K562 (cell line): Measurements from ENCODE around the gene SULT1C3. TPM values are rescaled to one million over a fixed set of nuclear protein-coding genes. Genes with fewer than 3 reads are reported as not detected.

Experiments used
- ATAC-seq: fragments of 200-7000 bp; cut with Tn5 transposase; 3 replicates; pipeline ENCODE4 v1.9.1; 2020; ENCODE audit warnings: moderate library complexity
- BruUV-seq: library from RNA; stranded (reverse); fragments of 400-500 nt; replicated peaks from 2 replicates; lab custom pipeline; 2021; lab: Mats Ljungman, UMichigan
- CTCF ChIA-PET: fragments of 300-600 bp; formaldehyde crosslinking; extraction: SDS; loops from one replicate; lab custom pipeline; 2021; ENCODE audit warnings: low intra/inter-chr PET ratio; lab: Yijun Ruan, JAX
- POLR2A ChIA-PET: fragments of 300-600, 350-650 bp; sonication (Branson Sonifier 250); formaldehyde crosslinking; extraction: SDS; loops from one replicate; lab custom pipeline; 2021; ENCODE audit warnings: antibody characterized with exemption, inconsistent platforms; lab: Yijun Ruan, JAX
- DNase-seq, 4 experiments: peaks; one replicate each; pipeline versions ENCODE4 v3.0.0 to v3.0.0-alpha.2; 2011 to 2018; ENCODE audit warnings: low spot score in 3 of 4, mixed read lengths in 3 of 4; ENCODE audit errors: extremely low read depth in 1 of 4
- FAIRE-seq: peaks from 2 replicates; lab custom pipeline; 2011; peaks lifted over from hg19 to GRCh38; lab: Jason Lieb, UNC
- H2AFZ ChIP-seq: 2 replicates; pipeline ENCODE4 v1.6.0; 2011; ENCODE audit warnings: low read depth, low read length, control low read depth, inconsistent platforms
- H3K27ac ChIP-seq: fragments of 200-600 bp; 3 replicates; pipeline ENCODE4 v1.8.0; 2011; ENCODE audit warnings: low read depth, mild to moderate bottlenecking, control low read depth, inconsistent platforms, low read length, moderate library complexity, mixed read lengths; ENCODE audit errors: extremely low read depth
- H3K27me3 ChIP-seq, 2 experiments: fragments of 300-600 bp in 1 of 2; 2 replicates in 1 of 2; 3 replicates in 1 of 2; pipeline versions ENCODE4 v1.6.0 to v1.8.0; 2011; ENCODE audit warnings: inconsistent platforms in 2 of 2, low read length in 2 of 2, mild to moderate bottlenecking in 1 of 2, mixed read lengths in 1 of 2, moderate library complexity in 1 of 2; ENCODE audit not compliant: control insufficient read depth in 2 of 2, insufficient read depth in 2 of 2
- H3K36me3 ChIP-seq: fragments of 300-600 bp; 3 replicates; pipeline ENCODE4 v1.8.0; 2011; ENCODE audit warnings: mild to moderate bottlenecking, low read length, inconsistent platforms; ENCODE audit not compliant: control insufficient read depth, insufficient read depth
- H3K4me1 ChIP-seq, 2 experiments: fragments of 200-600 bp in 1 of 2; replicated peaks in 1 of 2; 2 replicates in 1 of 2; 3 replicates in 1 of 2; pipeline versions ENCODE4 v1.5.1 to v1.8.0; 2011; ENCODE audit warnings: inconsistent platforms in 2 of 2, low read length in 2 of 2, mild to moderate bottlenecking in 1 of 2, mixed read lengths in 1 of 2, moderate library complexity in 1 of 2; ENCODE audit not compliant: control insufficient read depth in 2 of 2, insufficient read depth in 2 of 2
- H3K4me2 ChIP-seq: 2 replicates; pipeline ENCODE4 v1.6.1; 2011; ENCODE audit warnings: low read length, control low read depth, inconsistent platforms, mixed read lengths; ENCODE audit not compliant: insufficient read depth
- H3K4me3 ChIP-seq: fragments of 200-600 bp; sonication (generic), shearing (Covaris generic); 2 replicates; pipeline ENCODE4 v1.5.1; 2016; ENCODE audit warnings: control low read depth, inconsistent platforms
- H3K79me2 ChIP-seq: fragments of 200-600 bp; 3 replicates; pipeline ENCODE4 v1.8.0; 2011; ENCODE audit warnings: low read length, inconsistent platforms; ENCODE audit not compliant: control insufficient read depth, insufficient read depth
- H3K9ac ChIP-seq, 2 experiments: 2 replicates each; pipeline versions ENCODE4 v1.6.0 to v1.6.1; 2011; ENCODE audit warnings: low read depth in 2 of 2, low read length in 2 of 2, control low read depth in 1 of 2, inconsistent platforms in 1 of 2, mild to moderate bottlenecking in 1 of 2, mixed read lengths in 1 of 2; ENCODE audit not compliant: insufficient read depth in 1 of 2
- H3K9me1 ChIP-seq: one replicate; pipeline ENCODE4 v1.6.0; 2011; ENCODE audit warnings: inconsistent platforms, mild to moderate bottlenecking, low read length, moderate library complexity; ENCODE audit not compliant: control insufficient read depth, insufficient read depth
- H3K9me3 ChIP-seq: replicated peaks from 2 replicates; pipeline ENCODE4 v1.5.1; 2011; ENCODE audit warnings: low read depth, low read length, inconsistent platforms; ENCODE audit not compliant: control insufficient read depth, insufficient read depth
- H4K20me1 ChIP-seq: replicated peaks from 2 replicates; pipeline ENCODE4 v1.6.1; 2011; ENCODE audit warnings: low read length, inconsistent platforms, mixed read lengths; ENCODE audit not compliant: control insufficient read depth, insufficient read depth
- CHD2 ChIP-seq: IDR thresholded peaks from 2 replicates; pipeline ENCODE4 v1.6.1; 2011; ENCODE audit warnings: low read depth, low read length
- ETV1 ChIP-seq: fragments of 450-650 bp; conservative IDR thresholded peaks from 2 replicates; pipeline ENCODE4 v1.6.1; 2016; ENCODE audit warnings: missing genetic modification characterization, control low read depth, low read depth, missing compliant biosample characterization
- RBM22 ChIP-seq: fragments of 200-400 bp; formaldehyde crosslinking; IDR thresholded peaks from 2 replicates; pipeline ENCODE4 v1.6.1; 2018; ENCODE audit warnings: low read length, low read depth; ENCODE audit not compliant: poor library complexity, severe bottlenecking
- SMARCA5 ChIP-seq: fragments of 450-650 bp; IDR thresholded peaks from 2 replicates; pipeline ENCODE4 v1.6.1; 2016
- ZNF24 ChIP-seq: fragments of 450-650 bp; IDR thresholded peaks from 2 replicates; pipeline ENCODE4 v1.6.1; 2016
- WGBS: fragments of 100-300 bp; shearing (Covaris generic); methylation state at CpG from one replicate; pipeline ENCODE4 v1.1.6; 2016; ENCODE audit warnings: low coverage, mixed read lengths; ENCODE audit not compliant: insufficient coverage; ENCODE audit errors: missing lambda C conversion rate; 5-methylcytosine and 5-hydroxymethylcytosine counted together
- in situ Hi-C: fragments of 300-500 bp; cut with MboI; formaldehyde crosslinking; loops from 4 replicates; pipeline ENCODE4 v1.15.0; 2018; ENCODE audit warnings: inconsistent platforms, mixed read lengths
- intact Hi-C: fragments of 100-400 bp; cut with micrococcal nuclease; formaldehyde crosslinking; loops from 2 replicates; pipeline ENCODE4 v1.14.2; 2022
- polyA plus RNA-seq, 8 experiments: library from polyadenylated mRNA; depleted of rRNA in 4 of 8; stranded (reverse) in 5 of 8; unstranded in 3 of 8; fragments of >200 nt; fragmentation: Nextera tagmentation in 2 of 8; fragmentation: Illumina TruSeq in 1 of 8; extraction: Ambion mirVana in 2 of 8; extraction: Trizol in 1 of 8; gene quantifications; 2 replicates each; pipeline versions ENCODE4 v1.2.1 to v1.2.3, GENCODE V29; 2011 to 2014; ENCODE audit warnings: inconsistent platforms in 1 of 8, missing spikeins in 1 of 8
- total RNA-seq, 7 experiments: library from RNA; depleted of rRNA in 6 of 7; stranded (reverse); fragments of >200 nt in 6 of 7; fragmentation: Illumina TruSeq in 2 of 7; extraction: Trizol in 2 of 7; gene quantifications; 2 replicates each; pipeline versions ENCODE4 v1.2.1 to v1.2.3, GENCODE V29; 2011 to 2021; ENCODE audit warnings: low replicate concordance in 1 of 7
- TF ChIP-seq, protein P1 (sequence below): fragments of 450-650 bp; IDR thresholded peaks from 2 replicates; pipeline ENCODE4 v1.6.1; 2014; ENCODE audit warnings: low read depth, mild to moderate bottlenecking, moderate library complexity, borderline replicate concordance
- TF ChIP-seq, protein P2 (sequence below), 3 experiments: fragments of 200-800 bp in 1 of 3; fragments of 250-450 bp in 1 of 3; fragments of 450-650 bp in 1 of 3; sonication (Bioruptor Pico) in 1 of 3; sonication (Bioruptor generic) in 1 of 3; formaldehyde crosslinking in 1 of 3; IDR thresholded peaks; 2 replicates each; pipeline versions ENCODE4 v1.6.1 to v1.8.0; 2016 to 2022; ENCODE audit warnings: mild to moderate bottlenecking in 2 of 3, missing genetic modification characterization in 2 of 3, missing compliant biosample characterization in 1 of 3, moderate library complexity in 1 of 3
- TF ChIP-seq, protein P3 (sequence below): fragments of 450-650 bp; formaldehyde crosslinking; IDR thresholded peaks from 2 replicates; pipeline ENCODE4 v1.4.0; 2022; ENCODE audit warnings: missing genetic modification characterization

Gene SULT1C3
- total and polyA plus RNA-seq, 9 of the 15 experiments (the other 6 are each of a cell fraction or from before 2014, with no cell fraction given) = not detected

DNA sequence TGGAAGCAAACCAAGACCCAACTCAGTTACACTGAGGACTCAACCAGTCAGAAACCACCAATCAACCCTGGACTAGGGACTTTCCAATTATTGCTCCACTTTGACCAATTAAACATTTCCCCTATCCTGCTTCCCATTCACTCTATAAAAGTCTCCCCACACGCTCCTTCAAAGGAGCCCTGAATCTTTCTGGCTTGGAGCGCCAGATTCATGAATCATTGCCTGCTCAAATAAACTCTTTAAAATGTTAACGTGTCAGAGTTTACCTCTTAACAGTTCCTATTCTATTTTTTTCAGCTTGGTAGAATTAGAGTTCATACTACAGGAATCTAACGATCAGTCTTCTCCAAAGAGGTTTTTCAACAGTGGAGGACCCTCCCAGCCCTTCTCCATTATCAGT, 28.2 kb downstream of the SULT1C3 start:
- intact Hi-C loops (no loop called here), in situ Hi-C loops (no loop called here)
- H3K36me3 ChIP-seq = no peaks in the 10 kb centered on the region
- H3K27ac ChIP-seq = no peak overlapping the region
- H3K4me2 ChIP-seq = no peak overlapping the region
- H3K9me1 ChIP-seq = no peaks in the 10 kb centered on the region
- 0% methylated on average over 4 of the region's 4 CpGs for WGBS
- no peak overlapping the region for H3K9ac ChIP-seq
- no peak for ATAC-seq
- no peaks in the 10 kb centered on the region for H3K79me2 ChIP-seq
- H3K9me3 ChIP-seq = no peaks in the 10 kb centered on the region
- no TSS peak for BruUV-seq
- DNase-seq = no peak
- TF ChIP-seq, protein P1, sequence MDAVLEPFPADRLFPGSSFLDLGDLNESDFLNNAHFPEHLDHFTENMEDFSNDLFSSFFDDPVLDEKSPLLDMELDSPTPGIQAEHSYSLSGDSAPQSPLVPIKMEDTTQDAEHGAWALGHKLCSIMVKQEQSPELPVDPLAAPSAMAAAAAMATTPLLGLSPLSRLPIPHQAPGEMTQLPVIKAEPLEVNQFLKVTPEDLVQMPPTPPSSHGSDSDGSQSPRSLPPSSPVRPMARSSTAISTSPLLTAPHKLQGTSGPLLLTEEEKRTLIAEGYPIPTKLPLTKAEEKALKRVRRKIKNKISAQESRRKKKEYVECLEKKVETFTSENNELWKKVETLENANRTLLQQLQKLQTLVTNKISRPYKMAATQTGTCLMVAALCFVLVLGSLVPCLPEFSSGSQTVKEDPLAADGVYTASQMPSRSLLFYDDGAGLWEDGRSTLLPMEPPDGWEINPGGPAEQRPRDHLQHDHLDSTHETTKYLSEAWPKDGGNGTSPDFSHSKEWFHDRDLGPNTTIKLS = no peak
- TF ChIP-seq SMARCA5 = no peak
- TF ChIP-seq CHD2 = no peak
- TF ChIP-seq, protein P2, sequence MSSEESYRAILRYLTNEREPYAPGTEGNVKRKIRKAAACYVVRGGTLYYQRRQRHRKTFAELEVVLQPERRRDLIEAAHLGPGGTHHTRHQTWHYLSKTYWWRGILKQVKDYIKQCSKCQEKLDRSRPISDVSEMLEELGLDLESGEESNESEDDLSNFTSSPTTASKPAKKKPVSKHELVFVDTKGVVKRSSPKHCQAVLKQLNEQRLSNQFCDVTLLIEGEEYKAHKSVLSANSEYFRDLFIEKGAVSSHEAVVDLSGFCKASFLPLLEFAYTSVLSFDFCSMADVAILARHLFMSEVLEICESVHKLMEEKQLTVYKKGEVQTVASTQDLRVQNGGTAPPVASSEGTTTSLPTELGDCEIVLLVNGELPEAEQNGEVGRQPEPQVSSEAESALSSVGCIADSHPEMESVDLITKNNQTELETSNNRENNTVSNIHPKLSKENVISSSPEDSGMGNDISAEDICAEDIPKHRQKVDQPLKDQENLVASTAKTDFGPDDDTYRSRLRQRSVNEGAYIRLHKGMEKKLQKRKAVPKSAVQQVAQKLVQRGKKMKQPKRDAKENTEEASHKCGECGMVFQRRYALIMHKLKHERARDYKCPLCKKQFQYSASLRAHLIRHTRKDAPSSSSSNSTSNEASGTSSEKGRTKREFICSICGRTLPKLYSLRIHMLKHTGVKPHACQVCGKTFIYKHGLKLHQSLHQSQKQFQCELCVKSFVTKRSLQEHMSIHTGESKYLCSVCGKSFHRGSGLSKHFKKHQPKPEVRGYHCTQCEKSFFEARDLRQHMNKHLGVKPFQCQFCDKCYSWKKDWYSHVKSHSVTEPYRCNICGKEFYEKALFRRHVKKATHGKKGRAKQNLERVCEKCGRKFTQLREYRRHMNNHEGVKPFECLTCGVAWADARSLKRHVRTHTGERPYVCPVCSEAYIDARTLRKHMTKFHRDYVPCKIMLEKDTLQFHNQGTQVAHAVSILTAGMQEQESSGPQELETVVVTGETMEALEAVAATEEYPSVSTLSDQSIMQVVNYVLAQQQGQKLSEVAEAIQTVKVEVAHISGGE (CRISPR knock-in tag; IDR thresholded peaks at IDR 0.05) = no peak
- TF ChIP-seq, protein P3, sequence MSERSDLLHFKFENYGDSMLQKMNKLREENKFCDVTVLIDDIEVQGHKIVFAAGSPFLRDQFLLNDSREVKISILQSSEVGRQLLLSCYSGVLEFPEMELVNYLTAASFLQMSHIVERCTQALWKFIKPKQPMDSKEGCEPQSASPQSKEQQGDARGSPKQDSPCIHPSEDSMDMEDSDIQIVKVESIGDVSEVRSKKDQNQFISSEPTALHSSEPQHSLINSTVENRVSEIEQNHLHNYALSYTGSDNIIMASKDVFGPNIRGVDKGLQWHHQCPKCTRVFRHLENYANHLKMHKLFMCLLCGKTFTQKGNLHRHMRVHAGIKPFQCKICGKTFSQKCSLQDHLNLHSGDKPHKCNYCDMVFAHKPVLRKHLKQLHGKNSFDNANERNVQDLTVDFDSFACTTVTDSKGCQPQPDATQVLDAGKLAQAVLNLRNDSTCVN (CRISPR knock-in tag) = no peak
- TF ChIP-seq ETV1 (tag) = no peak
- TF ChIP-seq ZNF24 = no peak
- no peak for TF ChIP-seq RBM22
- H2AFZ ChIP-seq = no peak overlapping the region
- no peaks in the 10 kb centered on the region; the same call in 1 of the 2 replicates for H4K20me1 ChIP-seq
- POLR2A ChIA-PET = interaction anchor here (0.6 kb wide), 1 partner anchor 23 kb away, joined by 3 read pairs; no protein-coding TSS in a partner anchor
- no peak overlapping the region for H3K4me3 ChIP-seq
- no peak for FAIRE-seq
- peaks cover 0 to 8% of the 10 kb centered on the region in 2 experiments; a peak in 2 of 5 replicates for H3K27me3 ChIP-seq
- no peaks in the 10 kb centered on the region for H3K4me1 ChIP-seq
- CTCF ChIA-PET = no interaction called here
